Stimulated activated CD8-positive, alpha-beta memory T cell treated with anti-CD3 and anti-CD28 coated beads, Interleukin-4, amount 100 ng/mL, for 24 hours (primary cell): ENCODE data around the gene EHBP1L1.
A peak's percentile ranks its signal among the peaks of the same experiment; 100 is the strongest.

Experiments used
- DNase-seq: peaks from one replicate; pipeline ENCODE4 v3.0.0-alpha.2; 2020; ENCODE audit warnings: low read depth

EHBP1L1 gene

GRCh38 chr11:65595131-65595530 lies 19.3 kb downstream of the EHBP1L1 start:
- no peak for DNase-seq

GRCh38 chr11:65595543-65596281 lies 19.9 kb downstream of the EHBP1L1 start, which contains the start of gene KCNK7:
KCNK7 (minus strand) TSS chr11:65595800; CDS start chr11:65595772, 28 bp downstream.
- DNase-seq = no peak

DNA sequence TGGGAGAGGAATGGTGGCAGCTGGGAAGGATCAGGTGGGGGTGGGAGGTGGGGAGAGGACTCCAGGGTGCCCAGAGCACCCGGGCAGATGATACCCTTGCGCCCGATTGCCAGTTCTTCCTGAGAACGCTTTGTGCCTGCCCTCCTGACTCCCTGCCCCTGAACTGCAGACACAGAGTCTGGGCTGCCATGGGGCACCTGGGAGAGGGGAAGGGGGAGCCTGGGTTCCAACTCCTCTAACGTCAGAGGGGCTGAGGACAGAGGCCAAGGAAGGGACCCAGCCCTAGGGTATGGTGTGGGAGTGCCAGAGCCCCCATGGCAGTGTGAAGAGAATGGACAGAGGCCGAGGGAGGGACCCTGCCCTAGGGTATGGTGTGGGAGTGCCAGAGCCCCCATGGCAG lies 20.7 kb downstream of the EHBP1L1 start:
- no peak for DNase-seq

GRCh38 chr11:65598258-65598699 lies 22.4 kb downstream of the EHBP1L1 start:
- no peak for DNase-seq

DNA sequence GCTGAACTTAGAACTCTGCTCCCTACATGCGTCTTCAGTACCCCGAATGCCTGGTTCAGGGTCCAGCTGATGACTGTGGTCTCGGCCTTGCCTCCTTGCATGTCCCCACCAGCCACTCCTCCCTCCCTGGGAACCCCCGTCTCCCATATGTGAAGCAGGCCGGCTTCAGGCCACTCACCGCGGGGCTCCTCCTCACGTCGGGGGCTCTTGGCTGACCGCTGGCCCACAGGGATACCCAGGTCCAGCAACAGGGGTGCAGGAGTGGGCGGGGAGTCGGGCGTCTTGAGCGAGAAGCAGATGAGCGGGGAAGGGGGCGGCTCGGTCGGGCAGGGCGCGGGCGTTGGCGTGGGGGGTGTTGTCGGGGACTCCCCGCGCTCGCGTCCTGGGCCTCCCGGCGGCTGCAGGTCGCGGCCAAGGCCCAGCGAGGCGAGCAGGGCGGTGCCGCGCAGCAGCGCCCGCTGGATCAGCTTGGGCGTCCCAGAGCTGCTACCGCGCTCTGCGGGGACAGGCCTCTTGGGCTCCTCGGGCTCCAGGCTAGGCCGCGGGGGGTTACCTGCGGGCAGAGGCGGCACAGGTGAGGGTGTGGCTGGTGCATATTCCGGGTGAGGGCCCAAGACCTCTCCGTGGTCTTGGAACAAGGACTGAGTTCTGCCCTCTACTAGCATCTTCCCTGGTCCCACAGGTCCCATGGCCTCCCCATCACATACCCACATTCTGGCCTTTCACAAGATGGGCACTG lies 23.5 kb downstream of the EHBP1L1 start:
- no peak for DNase-seq

DNA sequence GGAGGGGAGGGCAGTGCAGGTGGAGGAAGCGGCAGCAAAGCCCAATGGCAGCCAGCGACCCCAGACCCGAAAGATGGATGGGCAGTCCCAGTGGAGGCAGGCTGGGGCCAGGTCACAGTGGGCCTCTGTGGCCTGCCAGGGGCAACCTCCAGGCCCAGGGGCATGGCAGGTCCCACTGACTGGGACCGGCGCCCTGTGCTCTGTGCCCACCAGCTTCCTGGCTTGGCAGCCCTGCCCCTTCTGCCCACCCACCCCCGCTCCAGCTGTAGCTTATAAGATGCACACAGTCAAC lies 24.0 kb downstream of the EHBP1L1 start:
- DNase-seq = no peak

- no peak for DNase-seq
These were observed 28.4 kb downstream of the EHBP1L1 start for GRCh38 chr11:65604258-65604657.

GRCh38 chr11:65606876-65607613 lies 31.2 kb downstream of the EHBP1L1 start:
- no peak for DNase-seq

DNA sequence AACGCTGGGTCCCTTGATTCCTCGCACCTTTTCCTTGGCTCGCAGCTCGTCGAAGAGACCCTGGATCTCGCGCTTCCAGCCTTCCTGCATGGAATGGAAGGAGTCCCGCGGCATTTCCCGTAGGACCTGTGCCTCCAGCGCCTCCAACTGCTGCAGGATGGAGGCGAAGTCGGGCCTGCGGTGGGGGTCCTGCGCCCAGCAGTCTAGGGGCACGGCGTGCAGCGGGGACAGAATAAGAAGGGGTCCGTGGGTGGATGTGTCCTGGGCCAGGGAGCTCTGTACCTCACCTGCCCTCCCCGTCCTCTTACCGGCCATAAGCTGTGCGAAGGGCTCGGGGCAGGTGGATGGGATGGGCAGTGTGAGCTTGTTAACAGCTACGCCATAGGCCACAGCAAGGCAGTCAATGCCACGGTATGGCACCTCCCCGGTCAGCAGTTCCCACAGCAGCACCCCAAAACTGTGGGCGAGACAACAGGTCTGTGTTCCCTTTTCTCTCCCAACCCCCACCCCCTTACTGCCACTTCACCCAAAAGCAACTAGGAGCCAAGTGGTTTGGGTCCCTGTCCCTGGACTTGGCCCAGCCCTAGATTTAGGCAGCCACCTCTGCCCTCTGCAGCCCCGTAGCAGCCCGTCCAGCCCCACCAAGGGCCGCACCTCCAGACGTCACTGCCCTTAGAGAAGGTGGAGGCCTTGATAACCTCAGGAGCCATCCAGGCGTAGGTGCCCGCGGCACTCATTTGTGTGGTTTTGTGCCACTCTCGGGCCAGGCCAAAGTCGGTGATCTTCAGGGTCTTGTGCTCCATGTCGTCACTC lies 32.0 kb downstream of the EHBP1L1 start:
- no peak for DNase-seq

GRCh38 chr11:65609229-65609628 lies 33.4 kb downstream of the EHBP1L1 start:
- no peak for DNase-seq

- no peak for DNase-seq
These were observed 33.8 kb downstream of the EHBP1L1 start for GRCh38 chr11:65609665-65610064.

DNA sequence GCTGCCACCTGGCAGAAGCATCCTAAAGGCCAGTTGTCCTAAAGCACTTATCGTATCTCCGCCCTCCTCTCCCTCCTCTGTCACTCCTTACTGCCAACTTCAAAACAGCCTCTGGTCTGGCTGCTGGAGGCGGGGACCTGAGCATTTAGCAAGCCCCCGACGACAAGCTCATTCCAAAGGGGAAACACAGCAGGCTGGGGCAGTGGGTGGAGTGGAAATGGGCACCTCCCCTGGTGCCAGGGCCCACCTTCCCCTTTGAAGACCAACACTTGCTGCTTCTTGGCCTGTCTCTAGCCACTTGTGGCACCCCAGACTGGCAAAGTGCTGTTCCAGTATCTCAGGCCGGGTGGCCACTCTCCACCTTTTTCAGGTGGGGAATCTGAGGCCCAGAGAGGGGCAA lies 34.6 kb downstream of the EHBP1L1 start:
- DNase-seq = no peak

DNA sequence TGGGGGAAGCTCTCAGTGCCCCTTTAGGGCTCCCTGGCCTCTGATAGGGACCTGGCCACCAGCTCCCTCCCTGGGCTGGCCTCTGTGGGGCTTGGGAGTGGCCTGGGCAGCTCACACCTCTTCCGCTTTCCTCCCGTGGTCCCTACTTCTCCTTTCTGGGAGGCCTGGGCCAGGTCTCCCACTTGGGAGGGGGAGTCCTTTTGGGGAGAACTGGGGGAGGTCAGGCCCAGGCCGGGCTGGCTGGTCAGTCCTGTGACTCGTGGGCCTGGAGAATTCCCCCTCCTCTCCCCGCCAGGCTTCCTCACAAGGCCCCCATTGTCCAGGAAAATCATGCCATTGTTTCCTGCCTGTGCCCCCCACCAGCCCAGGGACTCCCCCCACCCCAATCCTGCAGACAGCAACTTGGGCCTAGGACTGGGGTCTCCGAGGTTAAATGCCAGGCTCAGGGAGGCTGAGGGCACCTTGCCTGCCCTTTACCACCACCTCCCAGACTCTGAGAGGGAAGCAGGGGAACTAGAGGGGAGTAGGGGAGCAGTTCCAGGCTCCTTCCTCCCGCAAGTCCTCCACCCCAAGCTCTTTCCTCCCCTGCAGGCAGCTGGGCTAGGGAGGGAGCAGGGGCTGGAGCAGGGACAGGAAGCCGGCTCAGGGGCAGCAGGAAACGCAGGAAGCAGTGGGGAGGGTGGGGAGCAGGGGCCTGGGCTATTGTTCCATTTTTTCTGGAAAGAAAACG lies 35.3 kb downstream of the EHBP1L1 start:
- no peak for DNase-seq

- no peak for DNase-seq
These were observed 36.1 kb downstream of the EHBP1L1 start for GRCh38 chr11:65611758-65612603.

- DNase-seq = no peak
These were observed 36.8 kb downstream of the EHBP1L1 start for GRCh38 chr11:65612691-65613090.

GRCh38 chr11:65613091-65613928 lies 37.5 kb downstream of the EHBP1L1 start:
- no peak for DNase-seq

DNA sequence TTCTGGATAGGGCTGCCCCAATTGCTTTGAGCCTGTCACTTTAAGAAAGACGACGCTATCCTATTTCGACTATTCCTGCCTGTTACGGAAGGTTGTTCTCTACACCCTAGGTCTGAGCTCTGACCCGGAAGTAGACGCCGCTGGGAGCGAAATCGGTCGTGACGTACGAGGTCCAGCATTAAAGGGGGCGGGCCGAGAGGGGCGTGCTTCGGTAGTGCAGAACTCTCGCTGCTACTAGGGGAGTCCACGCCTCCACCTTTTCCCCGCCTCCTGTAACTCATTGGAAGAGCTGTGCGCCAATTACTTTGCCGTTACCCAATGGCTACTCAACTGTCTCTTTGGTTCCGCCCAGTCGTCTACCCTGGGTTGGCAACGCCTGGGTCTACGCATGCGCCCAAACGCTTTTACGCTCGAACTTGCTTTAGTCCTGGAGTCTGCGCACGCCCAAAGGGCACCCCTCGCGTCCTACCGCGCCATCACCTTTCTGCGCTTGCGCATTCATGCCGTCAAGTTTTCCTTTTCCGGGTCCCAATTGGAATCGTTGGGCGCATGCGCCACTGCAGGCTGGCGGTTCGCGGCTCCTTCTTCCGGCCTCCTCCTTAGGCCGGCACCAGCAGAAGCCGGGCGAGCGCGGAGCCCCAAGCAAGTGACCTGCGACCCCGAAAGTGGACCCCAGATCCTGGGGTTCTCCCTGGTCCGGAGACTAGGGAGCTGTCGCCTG lies 39.5 kb downstream of the EHBP1L1 start, which contains the start of gene PCNX3:
TSS of gene PCNX3 (plus strand) at position 548 of the 721 bp plus-strand sequence. CDS start 536 bp downstream, outside the sequence.
- peak; percentile 100 for DNase-seq

DNA sequence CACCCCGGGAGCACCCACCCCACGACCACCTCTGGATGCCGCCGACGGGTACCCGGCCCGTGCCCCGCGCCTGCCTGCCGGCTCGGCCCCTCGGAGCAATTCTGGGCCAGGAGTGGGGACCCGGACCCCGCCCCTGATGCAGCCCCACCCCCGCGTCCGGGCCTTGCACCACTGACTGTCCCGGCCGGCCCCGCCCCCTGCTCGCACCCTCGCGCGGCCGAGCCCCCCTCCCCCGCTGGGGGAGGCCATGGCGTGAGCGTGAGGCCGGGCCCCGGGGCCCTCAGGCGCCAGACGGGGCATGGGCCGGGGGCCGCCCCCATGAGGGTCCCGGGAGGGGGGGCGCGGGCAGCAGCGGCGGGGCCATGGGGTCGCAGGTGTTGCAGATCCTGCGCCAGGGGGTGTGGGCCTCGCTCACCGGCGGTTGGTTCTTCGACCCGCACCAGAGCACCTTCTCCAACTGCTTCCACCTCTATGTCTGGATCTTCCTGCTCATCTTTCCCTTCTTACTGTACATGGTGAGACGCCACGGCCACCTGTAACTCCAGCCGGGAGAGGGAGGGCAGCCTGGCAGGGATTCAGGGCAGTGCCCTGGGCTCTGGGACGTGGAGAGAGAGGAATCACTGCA lies 40.2 kb downstream of the EHBP1L1 start:
- DNase-seq = no peak
